Calu3 (cell line): ENCODE data around the gene DCP2. TPM values are rescaled to one million over a fixed set of nuclear protein-coding genes. Genes with fewer than 3 reads are reported as not detected.
A peak's percentile ranks its signal among the peaks of the same experiment; 100 is the strongest.

Experiments used
- Bru-seq: library from RNA; stranded (reverse); fragments of 400-500 nt; gene quantifications from one replicate; lab custom pipeline; 2021; lab: Mats Ljungman, UMichigan
- BruChase-seq, 2 experiments: library from RNA; stranded (reverse); fragments of 400-500 nt; gene quantifications; one replicate each; lab custom pipeline; 2021; lab: Mats Ljungman, UMichigan
- BruUV-seq: library from RNA; stranded (reverse); fragments of 400-500 nt; replicated peaks from 2 replicates; lab custom pipeline; 2021; lab: Mats Ljungman, UMichigan
- CTCF ChIA-PET: fragments of 300-600 bp; sonication (Branson Sonifier 250); formaldehyde crosslinking; loops from one replicate; lab custom pipeline; 2022; ENCODE audit warnings: antibody characterized with exemption; lab: Charles Lee
- DNase-seq: peaks from one replicate; pipeline ENCODE4 v3.0.0; 2022
- H3K27ac Mint-ChIP-seq: one replicate; pipeline ENCODE4 v1.8.0; 2022; ENCODE audit warnings: mixed read lengths; ENCODE audit not compliant: unreplicated experiment
- H3K27me3 Mint-ChIP-seq: one replicate; pipeline ENCODE4 v1.8.0; 2022; ENCODE audit warnings: mixed read lengths; ENCODE audit not compliant: unreplicated experiment
- H3K36me3 Mint-ChIP-seq: one replicate; pipeline ENCODE4 v1.8.0; 2022; ENCODE audit warnings: mild to moderate bottlenecking, moderate library complexity, mixed read lengths; ENCODE audit not compliant: insufficient read depth, unreplicated experiment
- H3K4me1 Mint-ChIP-seq: one replicate; pipeline ENCODE4 v1.8.0; 2022; ENCODE audit warnings: mild to moderate bottlenecking, low read depth, mixed read lengths; ENCODE audit not compliant: unreplicated experiment
- H3K4me3 Mint-ChIP-seq: one replicate; pipeline ENCODE4 v1.8.0; 2022; ENCODE audit warnings: mild to moderate bottlenecking, low read depth, moderate library complexity, mixed read lengths; ENCODE audit not compliant: unreplicated experiment
- H3K9me3 Mint-ChIP-seq: one replicate; pipeline ENCODE4 v1.8.0; 2022; ENCODE audit warnings: low read depth, mixed read lengths; ENCODE audit not compliant: unreplicated experiment
- CTCF ChIP-seq: fragments of 200-600 bp; IDR thresholded peaks from one replicate; pipeline ENCODE4 v1.8.0; 2022; ENCODE audit warnings: antibody characterized with exemption; ENCODE audit not compliant: unreplicated experiment
- intact Hi-C: fragments of 100-400 bp; cut with micrococcal nuclease; formaldehyde crosslinking; loops from one replicate; pipeline ENCODE4 v1.10.0; 2022; ENCODE audit not compliant: unreplicated experiment
- long read RNA-seq: library from polyadenylated mRNA; stranded (forward); transcript quantifications from one replicate; pipeline ENCODE4 v2.0.0, GENCODE V29; 2022
- total RNA-seq: library from RNA; stranded (reverse); gene quantifications from 2 replicates; pipeline ENCODE4 v1.2.3, GENCODE V29; 2022

Gene DCP2
- total RNA-seq (56.0 and 57.8 TPM in 2 replicates), Bru-seq, nascent RNA (percentile 96 among the genes with signal in this experiment), BruChase-seq, experiment 1, labeled RNA remaining after a 6-hour chase (percentile 88 among the genes with signal in this experiment), BruChase-seq, experiment 2, labeled RNA remaining after a 2-hour chase (percentile 95 among the genes with signal in this experiment)
- long read RNA-seq, full-length matches to known transcripts = 11 of 18 reads
- long read RNA-seq, partial matches to known transcripts = 2 of 18 reads
- long read RNA-seq, other reads (novel, unspliced or antisense) = 5 of 18 reads

DNA sequence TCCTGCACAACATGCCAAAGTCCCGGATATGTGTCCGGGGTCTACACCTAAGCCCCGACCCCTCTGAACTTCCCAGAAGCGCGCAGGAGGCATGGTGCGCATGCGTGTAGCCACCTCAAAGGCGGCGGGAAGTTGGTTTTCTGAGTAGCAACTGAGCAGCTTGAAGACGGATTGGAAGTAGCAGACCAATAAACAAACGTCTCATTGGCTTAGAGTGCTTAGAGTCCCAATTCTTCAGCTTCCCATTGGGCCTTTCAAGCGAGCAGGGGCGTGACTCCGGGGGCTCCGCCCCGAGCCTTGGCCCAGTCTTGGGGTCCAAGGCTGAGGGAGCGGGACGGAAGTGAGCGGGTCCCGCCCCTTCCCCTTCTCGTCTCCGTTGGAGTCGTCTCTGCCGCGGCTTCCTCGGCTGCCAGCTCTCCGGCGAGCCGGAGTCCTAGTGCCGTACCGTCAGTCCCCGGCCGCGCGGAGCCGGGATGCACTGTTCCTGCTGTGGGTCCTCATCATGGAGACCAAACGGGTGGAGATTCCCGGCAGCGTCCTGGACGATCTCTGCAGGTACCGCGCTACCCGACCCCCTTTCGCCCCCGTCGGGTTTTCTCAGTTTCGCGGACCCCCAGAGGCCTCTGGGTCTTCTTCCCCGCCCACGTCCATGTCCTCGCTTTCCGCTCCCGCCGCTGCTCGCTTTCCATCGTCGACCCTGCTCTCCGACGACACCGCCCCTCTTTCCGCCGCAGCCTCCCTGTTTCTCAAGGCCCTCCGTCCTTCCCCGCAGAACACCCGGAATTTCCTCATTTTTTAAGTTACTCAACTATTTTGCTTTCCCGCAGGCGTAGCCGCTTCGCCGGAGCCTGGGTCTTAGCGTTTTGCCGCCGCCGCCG lies at the start of gene DCP2:
Gene DCP2, plus strand, starts transcription at position 367 of the 878 bp plus-strand sequence. Its CDS starts 136 bp downstream, at position 503.
- BruUV-seq = no TSS peak
- H3K4me1 Mint-ChIP-seq = peaks cover 30% of the 10 kb centered on the region
- intact Hi-C loops = no loop called here

GRCh38 chr5:112929336-112930081 lies 47.1 kb upstream of the DCP2 start:
- DNase-seq = no peak
- BruUV-seq = no TSS peak
- H3K27ac Mint-ChIP-seq = no peak overlapping the region
- no peaks in the 10 kb centered on the region for H3K4me1 Mint-ChIP-seq
- no peaks in the 10 kb centered on the region for H3K9me3 Mint-ChIP-seq
- H3K4me3 Mint-ChIP-seq = no peak overlapping the region
- no peak for TF ChIP-seq CTCF
- no peaks in the 10 kb centered on the region for H3K36me3 Mint-ChIP-seq
- intact Hi-C loops = loop anchor here (10.0 kb wide), 1 partner anchor 235 kb away; no protein-coding TSS in a partner anchor
- H3K27me3 Mint-ChIP-seq = no peaks in the 10 kb centered on the region
- CTCF ChIA-PET = no interaction called here

More for the DNA sequence above, at the start of gene DCP2:
- H3K4me3 Mint-ChIP-seq = peak within 1 kb of the TSS; percentile 83
- no peaks in the 10 kb centered on the region for H3K27me3 Mint-ChIP-seq
- DNase-seq = peak; percentile 97
- peaks cover 39% of the 10 kb centered on the region for H3K36me3 Mint-ChIP-seq
- peak within 1 kb of the TSS; percentile 72 for H3K27ac Mint-ChIP-seq
- CTCF ChIA-PET = interaction anchor here (0.7 to 1.3 kb wide), 6 partner anchors 12 to 98 kb away, joined by 3 to 9 read pairs (median 4); partner anchors contain the start of gene REEP5
- H3K9me3 Mint-ChIP-seq = no peaks in the 10 kb centered on the region
- no peak for TF ChIP-seq CTCF

- Mint-ChIP-seq H3K36me3 (no peaks in the 10 kb centered on the region), H3K4me3 (no peak overlapping the region), H3K27ac (no peak overlapping the region), H3K27me3 (no peaks in the 10 kb centered on the region), H3K4me1 (no peaks in the 10 kb centered on the region), H3K9me3 (no peaks in the 10 kb centered on the region)
- intact Hi-C loops = no loop called here
- CTCF ChIA-PET = no interaction called here
- no peak for DNase-seq
- no peak for TF ChIP-seq CTCF
- BruUV-seq = no TSS peak
Measured at GRCh38 chr5:112930082-112930344, 46.6 kb upstream of the DCP2 start.

- DNase-seq = no peak
- Mint-ChIP-seq H3K4me3 (no peak overlapping the region), H3K4me1 (no peaks in the 10 kb centered on the region), H3K36me3 (no peaks in the 10 kb centered on the region), H3K27me3 (no peaks in the 10 kb centered on the region), H3K27ac (no peak overlapping the region), H3K9me3 (no peaks in the 10 kb centered on the region)
- intact Hi-C loops = no loop called here
- TF ChIP-seq CTCF = no peak
- no TSS peak for BruUV-seq
- CTCF ChIA-PET = no interaction called here
Measured at GRCh38 chr5:112931473-112931872, 45.1 kb upstream of the DCP2 start.
